Trophoblast cell (in vitro differentiated cells and primary cell): ENCODE results near the gene ZNF586.
"Not testable (repeated sequence)": the region's sequence is repeated elsewhere in the genome, so short reads cannot be mapped to it uniquely, and the experiment has no call there.

Experiments
- DNase-seq, 2 donors: peaks; one replicate each; pipeline ENCODE4 v3.0.0-alpha.2; 2016
- H2AFZ ChIP-seq: 2 replicates; pipeline ENCODE4 v1.6.1; 2013; ENCODE audit warnings: low read length, moderate library complexity, mild to moderate bottlenecking; ENCODE audit not compliant: insufficient read depth, poor library complexity
- H2AK5ac ChIP-seq: 2 replicates; pipeline ENCODE4 v1.6.1; 2013; ENCODE audit warnings: mild to moderate bottlenecking, low read length
- H2BK120ac ChIP-seq: 2 replicates; pipeline ENCODE4 v1.6.1; 2013; ENCODE audit warnings: low read length, mild to moderate bottlenecking, moderate library complexity; ENCODE audit not compliant: insufficient read depth, poor library complexity
- H2BK12ac ChIP-seq: 2 replicates; pipeline ENCODE4 v1.6.1; 2013; ENCODE audit warnings: mild to moderate bottlenecking, low read length, moderate library complexity
- H2BK5ac ChIP-seq: 2 replicates; pipeline ENCODE4 v1.6.1; 2013; ENCODE audit warnings: low read length, low read depth, moderate library complexity, mild to moderate bottlenecking; ENCODE audit not compliant: poor library complexity
- H3K14ac ChIP-seq: 2 replicates; pipeline ENCODE4 v1.6.1; 2013; ENCODE audit warnings: mild to moderate bottlenecking, low read length
- H3K18ac ChIP-seq: 2 replicates; pipeline ENCODE4 v1.6.1; 2013; ENCODE audit warnings: mild to moderate bottlenecking, low read length
- H3K23ac ChIP-seq: 2 replicates; pipeline ENCODE4 v1.6.1; 2013; ENCODE audit warnings: low read length
- H3K27ac ChIP-seq: 2 replicates; pipeline ENCODE4 v1.5.1; 2013; ENCODE audit warnings: low read depth, mild to moderate bottlenecking, inconsistent platforms, low read length, moderate library complexity
- H3K27me3 ChIP-seq: 2 replicates; pipeline ENCODE4 v1.6.1; 2013; ENCODE audit warnings: inconsistent platforms, mild to moderate bottlenecking, low read length, moderate library complexity; ENCODE audit not compliant: insufficient read depth
- H3K36me3 ChIP-seq, 2 experiments: 1 replicate in 1 of 2; 2 replicates in 1 of 2; pipeline ENCODE4 v1.6.1; 2013; ENCODE audit warnings: low read length in 2 of 2, mild to moderate bottlenecking in 2 of 2, moderate library complexity in 1 of 2; ENCODE audit not compliant: insufficient read depth in 2 of 2, control insufficient read depth in 1 of 2
- H3K4ac ChIP-seq: 2 replicates; pipeline ENCODE4 v1.6.1; 2013; ENCODE audit warnings: low read depth, mild to moderate bottlenecking, low read length, moderate library complexity
- H3K4me1 ChIP-seq, 2 experiments: 1 replicate in 1 of 2; 2 replicates in 1 of 2; pipeline ENCODE4 v1.6.1; 2013; ENCODE audit warnings: low read length in 2 of 2, mild to moderate bottlenecking in 2 of 2, moderate library complexity in 1 of 2; ENCODE audit not compliant: insufficient read depth in 2 of 2, control insufficient read depth in 1 of 2
- H3K4me2 ChIP-seq: 2 replicates; pipeline ENCODE4 v1.6.1; 2013; ENCODE audit warnings: inconsistent platforms, mild to moderate bottlenecking, low read length, moderate library complexity
- H3K4me3 ChIP-seq: 2 replicates; pipeline ENCODE4 v1.5.1; 2013; ENCODE audit warnings: mild to moderate bottlenecking, low read depth, low read length, inconsistent platforms
- H3K79me1 ChIP-seq: one replicate; pipeline ENCODE4 v1.6.1; 2013; ENCODE audit warnings: low read length
- H3K79me2 ChIP-seq: 2 replicates; pipeline ENCODE4 v1.6.1; 2013; ENCODE audit warnings: low read length, mild to moderate bottlenecking; ENCODE audit not compliant: control insufficient read depth, insufficient read depth, poor library complexity
- H3K9ac ChIP-seq: 2 replicates; pipeline ENCODE4 v1.6.1; 2013; ENCODE audit warnings: mild to moderate bottlenecking, low read length
- H3K9me3 ChIP-seq: 2 replicates; pipeline ENCODE4 v1.6.1; 2013; ENCODE audit warnings: low read depth, mild to moderate bottlenecking, control low read depth, inconsistent platforms, low read length; ENCODE audit not compliant: insufficient read depth
- H4K12ac ChIP-seq: 2 replicates; pipeline ENCODE4 v1.6.1; 2013; ENCODE audit warnings: low read depth, mild to moderate bottlenecking, low read length, moderate library complexity
- H4K8ac ChIP-seq: 2 replicates; pipeline ENCODE4 v1.6.1; 2013; ENCODE audit warnings: low read depth, mild to moderate bottlenecking, low read length, moderate library complexity
- H4K91ac ChIP-seq: one replicate; pipeline ENCODE4 v1.6.1; 2013; ENCODE audit warnings: low read depth, mild to moderate bottlenecking, low read length, moderate library complexity
- WGBS: extraction: QIAGEN DNeasy Blood & Tissue Kit; methylation state at CpG from one replicate; pipeline ENCODE4 v1.1.7; 2013; ENCODE audit warnings: missing lambda C conversion rate; ENCODE audit not compliant: insufficient read length, insufficient coverage; ENCODE audit errors: extremely low coverage; 5-methylcytosine and 5-hydroxymethylcytosine counted together

Gene ZNF586

GRCh38 chr19:57738770-57739169, 30.7 kb upstream of the ZNF586 start:
- not testable (repeated sequence) for H3K27me3 ChIP-seq, H4K91ac ChIP-seq, H3K4me3 ChIP-seq, H2BK12ac ChIP-seq, H3K4ac ChIP-seq, H3K79me1 ChIP-seq, H3K23ac ChIP-seq, H3K9me3 ChIP-seq, H3K4me1 ChIP-seq, H3K36me3 ChIP-seq, H3K14ac ChIP-seq, H4K12ac ChIP-seq, H3K4me2 ChIP-seq, H2AK5ac ChIP-seq, H3K18ac ChIP-seq, H3K79me2 ChIP-seq, H2BK120ac ChIP-seq, H3K9ac ChIP-seq, H2AFZ ChIP-seq, H4K8ac ChIP-seq, H3K27ac ChIP-seq, H2BK5ac ChIP-seq, DNase-seq
- no CpG with 5 or more reads among the region's 7 CpGs for WGBS

- Histone ChIP-seq H2AFZ (peak within 1 kb of the TSS; percentile 85), H3K4me1 (peaks cover 4 to 5% of the 10 kb centered on the region in 2 experiments)
These were observed 22.6 kb upstream of the ZNF586 start, which contains the start of gene ZNF776 for GRCh38 chr19:57746580-57747471. Gene ZNF776, plus strand, starts transcription at chr19:57746815. Its CDS starts 244 bp downstream, at chr19:57747059.

GRCh38 chr19:57747472-57747807, 22.0 kb upstream of the ZNF586 start:
- Histone ChIP-seq H3K27ac (no peak overlapping the region), H3K14ac (no peak overlapping the region), H3K9ac (peak overlapping the region; percentile 92), H3K79me2 (peaks cover 15% of the 10 kb centered on the region), H3K79me1 (peaks cover 4% of the 10 kb centered on the region), H2BK12ac (no peak overlapping the region), H3K4me3 (peak overlapping the region; percentile 94), H2BK5ac (no peak overlapping the region), H3K4me1 (peaks cover 4 to 5% of the 10 kb centered on the region in 2 experiments), H3K27me3 (no peaks in the 10 kb centered on the region), H3K18ac (no peak overlapping the region), H2BK120ac (no peak overlapping the region), H2AFZ (no peak overlapping the region), H3K4me2 (peak overlapping the region; percentile 80), H3K36me3 (peaks cover 13 to 25% of the 10 kb centered on the region in 2 experiments), H3K9me3 (no peaks in the 10 kb centered on the region), H3K23ac (no peak overlapping the region), H2AK5ac (no peak overlapping the region), H4K91ac (no peak overlapping the region), H3K4ac (peak overlapping the region; percentile 85), H4K12ac (peak overlapping the region; percentile 96), H4K8ac (peak overlapping the region; percentile 94)
- DNase-seq = peak in 1 of 2 donors; percentile 21
- no CpG with 5 or more reads among the region's 6 CpGs for WGBS

More at GRCh38 chr19:57746580-57747471, 22.6 kb upstream of the ZNF586 start, which contains the start of gene ZNF776:
- peak within 1 kb of the TSS; percentile 94 for H3K4me3 ChIP-seq
- peaks cover 15% of the 10 kb centered on the region for H3K79me2 ChIP-seq
- peak within 1 kb of the TSS; percentile 66 for H3K27ac ChIP-seq
- peak within 1 kb of the TSS; percentile 6 for H2AK5ac ChIP-seq
- H3K9ac ChIP-seq = peak within 1 kb of the TSS; percentile 92
- H4K8ac ChIP-seq = peak within 1 kb of the TSS; percentile 94
- peak within 1 kb of the TSS; percentile 89 for H4K91ac ChIP-seq
- peak; percentile 91 to 98 for DNase-seq
- peaks cover 9 to 18% of the 10 kb centered on the region in 2 experiments for H3K36me3 ChIP-seq
- H2BK12ac ChIP-seq = no peak within 1 kb of the TSS
- H3K18ac ChIP-seq = peak within 1 kb of the TSS; percentile 88
- H3K4ac ChIP-seq = peak within 1 kb of the TSS; percentile 85
- WGBS = no CpG with 5 or more reads among the region's 51 CpGs
- no peaks in the 10 kb centered on the region for H3K9me3 ChIP-seq
- peak within 1 kb of the TSS; percentile 77 for H2BK5ac ChIP-seq
- peak within 1 kb of the TSS; percentile 80 for H3K4me2 ChIP-seq
- peak within 1 kb of the TSS; percentile 90 for H3K14ac ChIP-seq
- peak within 1 kb of the TSS; percentile 96 for H4K12ac ChIP-seq
- peaks cover 4% of the 10 kb centered on the region for H3K79me1 ChIP-seq
- H2BK120ac ChIP-seq = peak within 1 kb of the TSS; percentile 88
- no peaks in the 10 kb centered on the region for H3K27me3 ChIP-seq
- no peak within 1 kb of the TSS for H3K23ac ChIP-seq

GRCh38 chr19:57748029-57748428, 21.4 kb upstream of the ZNF586 start:
- H4K12ac ChIP-seq = no peak overlapping the region
- H4K91ac ChIP-seq = no peak overlapping the region
- no peaks in the 10 kb centered on the region for H3K9me3 ChIP-seq
- no peak overlapping the region for H2AK5ac ChIP-seq
- H2AFZ ChIP-seq = no peak overlapping the region
- H3K23ac ChIP-seq = no peak overlapping the region
- H4K8ac ChIP-seq = no peak overlapping the region
- H3K4me1 ChIP-seq = peaks cover 4 to 5% of the 10 kb centered on the region in 2 experiments
- no peak overlapping the region for H3K18ac ChIP-seq
- peak overlapping the region; percentile 80 for H3K4me2 ChIP-seq
- H2BK5ac ChIP-seq = no peak overlapping the region
- no peak for DNase-seq
- peaks cover 15% of the 10 kb centered on the region for H3K79me2 ChIP-seq
- H3K27me3 ChIP-seq = no peaks in the 10 kb centered on the region
- H3K27ac ChIP-seq = no peak overlapping the region
- H3K79me1 ChIP-seq = peaks cover 4% of the 10 kb centered on the region
- H3K4me3 ChIP-seq = no peak overlapping the region
- no peak overlapping the region for H3K14ac ChIP-seq
- no CpG with 5 or more reads among the region's 3 CpGs for WGBS
- H3K4ac ChIP-seq = peak overlapping the region; percentile 65
- no peak overlapping the region for H3K9ac ChIP-seq
- H3K36me3 ChIP-seq = peaks cover 14 to 29% of the 10 kb centered on the region in 2 experiments
- H2BK120ac ChIP-seq = no peak overlapping the region
- no peak overlapping the region for H2BK12ac ChIP-seq
